Inflammatory macrophage treated with lipopolysaccharide for 4 hours (primary cell): ENCODE data around the gene CDC45.
A peak's percentile ranks its signal among the peaks of the same experiment; 100 is the strongest.

Experiments used
- DNase-seq: peaks from one replicate; pipeline ENCODE4 v3.0.0-alpha.2; 2020

The CDC45 gene

DNA sequence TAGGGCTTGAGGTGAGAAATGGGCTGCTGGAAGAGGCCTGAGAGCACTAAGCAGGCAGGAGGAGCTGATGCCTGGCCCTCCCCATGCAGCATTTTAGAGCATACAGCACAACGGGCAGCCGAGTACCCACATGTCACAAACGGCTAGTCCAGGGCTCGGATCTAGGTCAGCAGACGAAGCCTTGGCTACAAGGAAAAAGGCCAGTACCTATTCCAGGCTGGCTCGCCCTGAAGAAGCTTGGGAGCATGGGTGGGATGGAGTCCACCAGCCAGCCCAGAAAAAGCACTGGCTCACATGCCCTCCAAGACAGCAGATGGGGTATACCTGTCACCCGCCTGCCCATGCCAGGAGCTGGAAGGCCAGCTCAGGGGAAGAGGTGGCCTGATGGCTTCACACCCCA is 10.3 kb upstream of the CDC45 start:
- no peak for DNase-seq

DNA sequence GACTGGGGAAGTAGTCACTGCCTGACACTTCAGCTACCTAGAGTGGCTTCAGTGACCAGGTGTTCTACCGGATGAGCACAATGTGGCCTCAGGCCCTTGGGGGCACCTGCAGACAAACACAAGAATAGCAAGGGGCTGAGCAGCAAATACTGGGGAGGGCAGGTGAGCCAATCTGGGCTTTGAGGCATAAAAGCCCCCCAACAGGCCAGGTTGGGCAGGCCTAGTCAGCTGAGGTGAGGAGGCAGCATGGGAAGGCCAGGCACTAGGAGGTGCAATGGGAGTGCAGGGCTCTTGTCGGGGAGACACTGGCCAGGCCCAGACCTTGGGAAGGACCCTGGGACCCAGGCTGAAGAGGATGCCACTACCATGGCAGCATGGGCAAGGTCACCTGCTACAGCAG is 9.7 kb upstream of the CDC45 start:
- no peak for DNase-seq

DNA sequence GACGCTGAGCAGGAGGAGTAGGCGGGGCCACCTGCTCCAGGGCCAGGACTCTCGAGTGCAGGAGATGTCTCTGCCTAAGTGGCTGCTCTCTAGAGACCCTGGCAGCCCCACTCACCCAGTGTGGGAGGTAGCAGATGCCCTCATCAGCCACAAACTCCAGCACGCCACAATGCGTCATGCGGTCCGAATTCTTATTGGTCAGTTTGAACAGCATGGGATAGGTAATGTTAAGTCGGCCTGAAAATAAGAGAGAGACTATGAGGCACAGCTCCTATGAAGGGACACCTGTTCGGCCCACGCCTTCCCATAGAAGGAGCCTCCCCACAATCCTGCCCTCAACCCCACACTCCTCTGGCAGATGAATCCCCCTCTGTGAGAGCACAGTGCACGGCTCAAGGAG is 8.1 kb upstream of the CDC45 start:
- DNase-seq = no peak

DNA sequence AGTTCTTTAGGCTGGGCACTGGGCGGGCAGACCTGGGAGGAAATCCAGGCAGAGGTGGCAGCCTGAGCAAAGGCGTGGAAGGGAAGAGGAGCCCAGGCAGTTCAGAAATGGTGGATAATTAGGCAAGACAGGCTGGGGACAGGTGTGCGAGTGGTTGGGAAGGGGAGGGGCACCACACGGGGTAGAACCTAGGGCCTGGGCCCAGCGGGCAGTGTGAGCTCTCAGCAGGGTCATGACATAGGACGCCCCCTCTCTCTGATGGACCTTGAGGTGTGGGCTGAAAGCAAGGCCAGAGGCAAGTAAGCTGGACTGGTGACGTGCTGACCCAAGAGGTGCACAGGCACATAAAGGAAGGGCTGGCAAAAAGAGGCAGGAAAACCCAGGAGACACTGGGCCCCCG is 7.5 kb upstream of the CDC45 start:
- no peak for DNase-seq

DNA sequence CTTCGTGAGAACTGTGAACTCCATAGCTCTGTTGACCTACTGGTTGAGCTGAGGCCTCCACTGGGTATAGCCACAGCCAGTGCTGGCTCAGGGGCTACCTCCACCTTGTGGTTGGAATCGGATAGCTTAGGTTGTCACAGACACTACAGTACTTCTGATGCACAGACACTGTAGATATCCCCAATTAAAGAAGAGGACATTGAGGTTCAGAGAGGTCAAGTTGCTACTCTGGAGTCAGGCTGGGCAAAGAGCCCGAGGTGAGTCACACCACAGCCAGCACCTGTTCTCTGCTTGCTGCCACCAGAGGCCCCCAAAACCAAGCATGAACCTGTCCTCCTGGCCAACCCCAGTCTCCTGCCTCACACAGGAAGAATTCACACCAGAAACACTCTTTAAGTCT is 6.1 kb upstream of the CDC45 start:
- DNase-seq = no peak

DNA sequence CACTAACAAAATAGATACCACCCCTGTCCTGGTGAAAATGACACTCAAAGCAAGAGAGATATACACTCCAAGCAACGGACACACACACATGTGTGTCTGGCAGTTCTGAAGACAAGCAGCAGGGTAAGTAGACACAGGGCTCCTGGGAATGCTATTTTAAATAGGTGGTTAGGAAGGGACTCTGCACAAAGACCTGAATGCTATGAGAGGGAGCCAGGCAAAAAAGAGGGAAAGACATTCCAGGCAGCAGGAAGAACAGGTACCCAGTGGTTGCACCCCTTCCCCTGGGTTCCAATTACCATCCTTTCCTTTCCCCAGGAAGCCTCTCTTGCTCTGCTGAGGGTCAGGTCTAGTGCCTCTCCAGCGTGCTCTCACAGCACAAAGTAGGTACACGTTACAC is 3.7 kb upstream of the CDC45 start:
- DNase-seq = no peak

DNA sequence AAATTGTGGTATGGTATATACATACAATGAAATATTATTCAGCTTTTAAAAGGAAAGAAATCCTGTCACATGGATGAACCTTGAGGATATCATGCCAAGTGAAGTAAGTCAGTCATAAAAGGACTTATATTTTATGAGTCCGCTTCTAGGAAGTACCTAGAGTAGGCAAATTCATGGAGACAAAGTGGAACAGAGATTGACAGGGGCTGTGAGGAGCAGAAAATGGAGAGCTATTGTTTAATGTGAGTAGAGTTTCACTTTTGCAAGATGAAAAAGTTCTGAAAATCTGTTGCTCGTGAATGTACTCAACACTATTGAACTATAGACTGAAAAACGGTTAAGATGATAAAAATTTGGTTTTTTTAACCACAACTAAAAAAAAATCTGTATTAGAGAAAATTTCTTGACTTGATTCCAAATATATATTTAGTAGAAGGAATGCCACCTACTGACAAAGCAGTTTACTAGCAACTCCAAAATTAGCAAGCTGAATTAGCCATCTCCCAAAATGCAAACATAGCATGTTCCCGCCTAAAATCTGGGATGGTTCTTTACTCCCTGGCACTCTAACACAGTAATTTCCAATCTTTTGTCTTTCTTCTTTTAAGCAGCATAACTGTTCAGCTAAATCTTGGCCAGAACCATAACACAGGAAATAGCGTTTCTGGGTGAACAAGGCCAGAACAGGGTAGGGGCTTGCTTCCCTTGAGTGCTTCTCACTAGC is 2.2 kb upstream of the CDC45 start:
- DNase-seq = no peak

DNA sequence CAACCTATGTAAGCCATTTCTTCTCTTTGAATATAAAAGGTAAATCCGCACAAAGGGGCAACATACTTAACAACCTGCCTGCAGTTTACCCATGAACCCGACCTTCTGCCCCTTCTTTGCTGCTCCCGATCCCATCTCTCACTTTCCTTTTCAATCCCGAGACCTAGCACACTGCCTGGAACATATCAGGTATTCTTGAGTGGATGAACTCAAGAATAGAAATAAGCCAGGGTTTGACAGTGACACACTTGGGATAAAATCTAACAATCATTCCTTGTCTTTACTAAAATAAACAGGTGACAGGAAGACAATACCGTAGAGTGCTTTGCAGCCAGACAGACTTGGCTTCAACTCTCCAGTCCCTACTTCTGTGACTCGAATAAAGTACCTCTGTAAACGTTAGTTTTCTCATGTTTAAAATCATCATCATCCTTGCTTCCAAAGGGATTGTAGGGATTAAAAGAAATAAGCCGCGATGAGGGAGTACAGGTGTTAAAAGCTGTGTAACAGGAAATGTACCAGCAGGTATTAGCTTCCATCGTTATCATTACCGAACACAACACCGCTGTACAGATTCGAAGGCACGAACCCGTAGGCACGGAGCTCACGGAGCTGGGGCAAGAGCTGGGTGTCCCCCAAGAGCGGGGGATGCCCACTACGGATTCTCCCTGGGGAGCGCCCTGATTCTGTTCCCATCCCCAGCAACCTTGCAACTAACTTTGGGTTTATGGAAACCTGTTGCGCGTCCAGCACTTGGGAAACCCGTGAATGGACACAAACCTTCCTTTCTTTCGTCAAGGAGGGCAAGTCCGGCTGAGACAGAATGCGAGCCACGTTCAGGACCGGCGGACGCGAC is 1.4 kb upstream of the CDC45 start:
- no peak for DNase-seq

DNA sequence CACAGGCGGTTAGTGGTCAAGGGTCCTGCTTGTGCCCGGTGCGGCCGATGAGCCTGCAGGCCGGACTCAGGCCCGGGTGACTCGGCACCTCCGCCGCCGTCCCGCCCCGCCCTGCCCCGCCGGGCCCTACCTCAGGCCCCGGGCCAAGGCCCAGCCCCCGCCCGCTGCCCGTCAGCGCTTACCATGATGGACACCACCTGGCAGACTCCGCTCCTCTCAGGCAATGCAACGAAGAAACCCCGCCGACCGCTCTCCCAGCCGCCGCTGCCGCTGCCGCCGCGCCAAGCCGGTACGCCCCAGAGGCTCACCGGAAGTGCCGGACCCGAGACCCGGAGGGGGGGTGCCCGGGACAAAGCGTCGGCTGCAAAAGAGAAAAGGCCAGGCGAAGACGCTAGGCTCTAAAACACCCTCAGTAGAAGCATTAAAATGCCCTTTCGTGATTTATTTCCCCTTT is 792 bp upstream of the CDC45 start, which contains the start of gene UFD1:
Gene UFD1 (minus strand): TSS at position 293 of the 454 bp plus-strand sequence. CDS start 108 bp downstream, at position 185.
- peak; percentile 71 for DNase-seq

DNA sequence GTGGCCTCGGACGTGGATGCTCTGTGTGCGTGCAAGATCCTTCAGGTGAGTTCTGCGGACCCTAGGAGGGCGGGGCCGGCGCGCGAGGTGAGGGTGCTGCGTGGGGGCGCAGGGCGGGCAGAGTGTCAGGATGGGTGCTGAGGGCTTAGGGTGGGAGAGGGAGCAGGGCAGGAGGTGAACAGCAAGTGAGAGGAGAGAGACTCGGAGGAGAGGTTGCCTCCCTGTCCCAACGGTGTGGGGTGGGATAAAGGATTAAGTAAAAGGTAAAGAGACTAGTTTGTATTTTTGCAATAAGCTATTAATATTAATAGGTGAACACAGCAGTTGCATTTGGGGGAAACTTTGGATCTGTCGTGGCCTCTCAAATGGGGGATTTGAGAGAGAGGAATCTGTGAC is 451 bp downstream of the CDC45 start:
- DNase-seq = no peak

DNA sequence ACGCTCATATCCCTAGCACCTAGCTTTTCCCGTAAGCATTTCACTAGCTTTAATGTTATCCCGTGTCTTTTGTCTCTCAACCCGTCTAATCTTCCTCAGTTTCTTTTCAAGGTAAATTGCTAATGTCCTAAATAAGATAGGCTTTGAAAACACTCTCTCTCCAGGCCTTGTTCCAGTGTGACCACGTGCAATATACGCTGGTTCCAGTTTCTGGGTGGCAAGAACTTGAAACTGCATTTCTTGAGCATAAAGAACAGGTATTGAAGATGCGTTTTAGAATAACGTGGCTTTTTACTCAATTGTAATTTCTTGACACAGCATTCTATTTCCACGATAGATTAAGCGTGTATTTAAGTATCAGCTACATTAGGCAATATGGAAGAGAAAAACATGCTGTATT is 1.1 kb downstream of the CDC45 start:
- no peak for DNase-seq

DNA sequence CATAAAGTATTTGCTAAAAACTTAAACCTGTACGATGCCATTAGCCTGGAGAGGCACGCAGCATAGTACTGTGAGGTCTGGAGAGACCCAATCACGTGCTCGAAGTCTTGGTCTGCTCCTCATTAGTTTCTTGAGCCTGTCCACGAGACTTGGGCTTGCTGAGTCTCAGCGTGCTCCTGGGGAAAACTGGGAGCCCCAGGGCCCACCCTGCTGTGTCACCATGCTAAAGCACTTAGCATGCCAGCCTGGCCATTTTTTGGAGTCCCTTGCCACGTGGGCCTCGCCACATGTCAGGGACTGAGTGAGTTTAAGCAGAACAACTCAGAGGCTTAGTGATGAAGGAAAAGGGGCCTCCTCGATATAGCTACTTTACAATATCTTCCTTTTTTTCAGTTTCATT is 2.6 kb downstream of the CDC45 start:
- no peak for DNase-seq

DNA sequence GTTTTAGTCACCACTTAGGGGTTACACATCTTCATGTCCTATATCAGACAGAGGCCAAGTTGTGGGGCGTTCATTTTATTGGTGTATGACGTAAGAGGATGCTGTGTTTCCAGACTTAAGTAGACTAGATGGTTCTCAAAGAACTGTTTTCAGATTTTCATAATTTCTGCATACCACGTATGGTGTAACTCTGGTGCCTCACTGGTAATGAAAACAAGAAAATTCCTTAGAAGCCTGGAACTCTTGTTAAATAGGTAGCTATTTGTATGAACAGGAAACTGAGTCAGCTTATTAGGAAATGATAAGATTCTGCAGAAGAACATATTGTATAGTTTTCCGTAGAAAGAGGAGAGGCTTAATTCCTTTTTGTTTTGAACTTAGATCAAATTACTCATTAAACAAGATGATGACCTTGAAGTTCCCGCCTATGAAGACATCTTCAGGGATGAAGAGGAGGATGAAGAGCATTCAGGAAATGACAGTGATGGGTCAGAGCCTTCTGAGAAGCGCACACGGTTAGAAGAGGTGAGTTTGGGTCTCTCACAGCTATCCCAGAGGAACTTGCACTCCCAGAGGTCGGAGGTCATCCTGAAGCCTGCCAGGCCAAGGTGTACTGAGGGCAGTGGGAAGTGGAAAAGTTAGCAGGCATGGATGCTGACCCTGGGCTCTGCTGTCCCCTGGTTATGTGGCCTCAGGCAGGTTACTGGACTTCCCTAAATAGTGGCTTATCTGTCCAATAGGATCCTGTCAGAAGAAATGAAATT is 3.9 kb downstream of the CDC45 start:
- no peak for DNase-seq

DNA sequence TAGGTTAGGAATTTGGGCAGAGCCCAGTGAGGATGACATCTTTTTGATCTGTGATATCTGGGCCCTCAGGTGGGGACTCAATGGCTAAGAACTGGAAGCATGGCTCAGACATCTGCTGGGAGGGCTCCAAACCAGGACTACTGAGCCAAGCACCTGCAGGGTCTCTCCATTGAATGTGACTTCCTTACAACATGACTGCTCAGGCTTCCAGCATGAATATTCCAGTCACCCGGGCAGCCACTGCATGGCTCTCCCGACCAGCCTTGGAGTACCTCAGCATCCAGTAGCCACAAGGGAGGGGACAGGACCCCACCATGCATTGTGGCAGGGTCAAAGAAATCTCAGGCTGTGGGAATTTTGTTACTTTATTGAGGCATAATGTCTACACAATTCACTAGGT is 8.6 kb downstream of the CDC45 start:
- no peak for DNase-seq

DNA sequence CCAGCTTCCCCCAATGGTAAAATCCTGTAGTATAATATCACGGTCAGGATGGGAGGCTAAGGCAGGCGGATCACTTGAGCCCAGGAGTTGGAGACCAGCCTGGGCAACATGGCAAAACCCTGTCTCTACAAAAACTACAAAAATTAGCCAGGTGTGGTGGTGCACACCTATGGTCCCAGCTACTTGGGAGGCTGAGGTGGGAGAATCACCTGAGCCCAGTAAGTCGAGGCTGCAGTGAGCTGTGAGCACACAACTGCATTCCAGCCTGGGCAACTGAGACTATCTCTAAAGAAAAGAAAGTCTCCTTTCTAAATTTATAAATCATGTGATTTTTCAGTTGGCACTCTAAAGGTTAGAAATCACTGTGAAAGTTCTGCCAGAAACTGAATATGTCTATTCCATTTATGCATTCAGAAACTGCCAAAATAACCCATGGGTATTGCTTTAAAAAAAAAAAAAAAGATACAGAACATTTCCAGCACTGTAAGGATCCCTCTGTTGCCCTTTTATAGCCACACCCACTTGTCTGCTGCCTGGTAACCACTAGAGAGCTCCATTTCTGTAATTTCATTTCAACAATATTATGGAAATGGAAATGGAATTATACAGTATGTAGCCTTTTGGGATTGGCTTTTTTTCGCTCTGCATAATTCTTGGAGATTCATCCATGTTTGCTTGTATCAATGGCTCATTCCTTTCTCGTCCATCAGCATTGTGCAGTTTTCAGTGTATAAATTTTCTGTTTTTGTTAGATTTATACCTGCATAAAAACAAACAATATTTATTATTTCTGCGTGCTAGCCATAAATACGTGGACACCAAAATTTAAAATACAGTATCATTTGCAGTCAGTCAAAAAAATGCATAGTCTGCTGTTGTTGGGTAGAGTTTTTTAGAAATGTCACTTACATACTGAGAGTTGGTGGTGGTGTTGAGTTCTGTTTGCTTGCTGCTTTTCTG is 9.4 kb downstream of the CDC45 start:
- DNase-seq = no peak

DNA sequence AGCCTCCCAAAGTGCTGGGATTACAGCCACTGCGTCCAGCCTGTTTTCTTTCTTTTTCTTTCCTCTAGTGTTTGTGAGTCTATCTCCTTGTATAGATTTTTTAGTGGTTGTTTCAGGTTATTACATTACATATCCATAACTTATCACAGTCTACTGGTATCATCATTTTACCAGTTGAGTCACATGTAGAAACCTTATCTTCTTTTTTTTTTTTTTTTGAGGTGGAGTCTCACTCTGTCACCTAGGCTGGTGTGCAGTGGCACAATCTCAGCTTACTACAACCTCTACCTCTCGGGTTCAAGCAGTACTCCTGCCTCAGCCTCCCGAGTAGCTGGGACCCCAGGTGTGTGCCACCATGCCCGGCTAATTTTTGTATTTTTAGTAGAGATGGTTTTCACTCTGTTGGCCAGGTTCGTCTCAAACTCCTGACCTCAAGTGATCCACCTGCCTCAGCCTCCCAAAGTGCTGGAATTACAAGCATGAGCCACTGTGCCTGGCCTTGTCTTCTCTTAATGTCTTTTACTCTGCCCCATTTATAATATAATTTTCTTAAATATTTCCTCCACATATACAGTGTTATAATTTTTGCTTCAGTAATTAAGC is 11.0 kb downstream of the CDC45 start:
- DNase-seq = no peak

DNA sequence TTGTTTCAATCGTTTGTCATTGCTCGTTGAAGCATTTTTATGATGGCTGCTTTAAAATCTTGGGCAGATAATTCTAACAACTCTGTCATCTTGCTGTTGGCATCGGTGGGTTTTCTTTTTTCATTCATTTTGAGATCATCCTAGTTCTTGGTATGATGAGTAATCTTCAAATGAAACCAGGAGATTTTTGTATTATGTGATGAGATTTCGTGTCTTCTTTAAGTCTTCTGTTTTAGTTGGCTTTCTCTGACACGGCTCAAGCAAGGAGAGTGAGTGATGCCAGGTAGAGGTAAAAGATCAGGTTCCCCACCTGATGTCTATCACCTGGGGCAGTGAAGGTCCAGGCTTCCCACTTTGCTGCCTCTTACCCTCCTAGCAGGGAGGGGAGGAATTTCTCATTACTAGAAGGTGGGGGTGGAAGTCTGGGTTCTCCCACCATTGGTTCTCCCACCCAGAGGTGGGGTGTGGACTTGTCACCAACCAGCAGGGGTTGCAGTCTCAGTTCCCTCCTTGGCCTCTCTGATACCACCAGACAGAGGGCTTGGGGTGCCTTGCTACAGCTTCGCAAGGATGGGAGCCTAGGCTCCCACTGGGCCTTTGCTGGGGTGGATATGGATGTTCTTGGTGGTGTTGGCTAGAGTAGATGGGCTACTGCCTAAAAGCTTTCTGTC is 12.9 kb downstream of the CDC45 start:
- DNase-seq = no peak

DNA sequence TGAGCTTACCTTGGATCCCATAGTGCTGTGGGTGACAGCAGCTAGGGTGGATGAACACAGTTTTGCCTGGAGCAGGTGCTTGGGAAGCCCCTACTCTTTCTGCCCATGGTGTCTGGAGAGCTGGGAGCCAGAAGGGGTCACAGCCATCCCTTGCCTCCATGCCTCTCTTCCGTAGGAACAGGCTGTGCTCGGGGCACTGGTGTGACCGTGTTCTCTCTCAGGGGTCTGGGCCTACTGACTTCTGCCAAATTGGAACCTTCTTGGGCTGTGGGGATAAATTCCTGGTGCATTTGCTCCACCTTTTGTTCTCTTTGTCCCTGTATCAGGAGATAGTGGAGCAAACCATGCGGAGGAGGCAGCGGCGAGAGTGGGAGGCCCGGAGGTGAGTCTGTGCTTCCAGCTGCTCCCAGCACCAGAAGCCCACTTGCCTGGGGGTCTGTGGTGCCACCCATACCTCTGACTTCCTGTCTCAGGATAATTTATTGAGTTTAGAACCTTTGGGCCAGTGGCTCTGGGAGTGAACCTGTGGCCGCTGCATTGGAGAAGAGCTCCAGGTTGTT is 14.4 kb downstream of the CDC45 start:
- DNase-seq = no peak

DNA sequence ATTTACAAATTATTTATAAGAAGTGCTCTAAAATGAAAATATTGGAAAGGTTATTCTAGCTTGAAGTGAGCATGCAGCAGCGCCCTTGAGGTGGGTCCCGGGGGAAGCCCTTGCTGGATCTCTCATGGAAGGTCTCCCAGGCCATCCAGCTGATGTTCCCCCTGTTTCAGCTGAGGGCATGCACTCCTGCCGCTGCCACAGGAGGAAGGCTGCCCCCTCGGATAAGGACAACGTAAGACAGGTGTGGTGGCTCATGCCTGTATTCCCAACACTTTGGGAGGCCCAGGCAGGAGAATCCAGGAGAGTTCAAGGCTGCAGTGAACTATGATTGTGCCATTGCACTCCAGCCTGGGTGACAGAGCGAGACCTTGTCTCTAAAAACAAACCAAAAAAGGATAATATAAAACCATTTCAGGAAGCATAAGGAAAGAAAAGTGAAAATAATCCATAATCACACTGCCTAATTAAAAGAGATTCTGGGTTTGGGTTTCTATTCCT is 15.0 kb downstream of the CDC45 start:
- no peak for DNase-seq

DNA sequence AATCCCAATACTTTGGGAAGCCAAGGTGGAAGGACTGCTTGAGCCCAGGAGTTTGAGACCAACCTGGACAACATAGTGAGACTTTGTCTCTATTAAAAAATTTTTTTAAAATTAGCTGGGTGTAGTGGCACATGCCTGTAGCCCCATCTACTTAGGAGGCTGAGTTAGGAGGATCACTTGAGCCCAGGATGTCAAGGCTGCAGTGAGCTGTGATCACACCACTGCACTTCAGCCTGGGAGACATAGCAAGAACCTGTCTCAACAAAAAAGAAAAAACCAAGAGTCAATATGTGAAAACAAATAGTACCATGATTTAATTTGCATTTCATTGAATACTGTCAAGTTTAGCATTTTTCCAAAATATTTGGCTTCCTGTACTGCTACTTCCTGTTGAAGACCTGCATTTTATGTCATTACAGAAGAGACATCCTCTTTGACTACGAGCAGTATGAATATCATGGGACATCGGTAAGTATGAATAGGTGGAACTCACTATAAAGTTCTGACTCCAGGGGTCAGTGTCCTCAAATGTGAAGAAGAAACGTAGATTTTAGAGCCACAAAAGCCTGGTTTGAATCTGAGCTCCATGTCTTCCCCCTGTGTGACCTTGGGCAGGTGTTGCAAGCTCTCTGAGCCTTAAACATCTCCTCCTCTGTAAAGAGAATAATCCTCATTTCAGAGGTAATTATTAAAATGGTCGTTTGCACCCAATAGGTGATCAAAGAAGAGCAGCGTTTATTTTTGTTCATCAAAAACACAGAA is 16.0 kb downstream of the CDC45 start:
- no peak for DNase-seq
